ENCODE data around the gene GDF9.

DNA sequence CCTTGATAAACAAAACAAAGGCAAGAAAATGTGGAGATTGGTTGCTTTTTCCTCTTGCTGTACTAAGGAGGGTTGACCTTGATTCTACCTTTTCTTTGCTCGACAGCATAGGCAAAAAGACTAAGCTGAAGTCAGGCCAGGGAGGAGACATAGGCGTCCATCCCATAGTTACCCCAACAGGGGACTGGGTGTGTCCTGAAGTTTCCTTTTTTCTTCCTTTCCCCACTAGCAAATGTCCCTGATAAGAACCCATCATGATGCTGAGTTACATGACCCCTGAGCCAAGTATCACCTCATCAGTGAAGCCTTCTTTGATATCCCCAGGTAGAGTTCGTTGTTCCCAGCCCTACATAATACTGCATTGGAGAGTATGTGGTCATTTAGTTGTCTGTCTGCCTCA lies 26.0 kb downstream of the GDF9 start:
- TF ChIP-seq POLR2AphosphoS5 (IDR thresholded peaks at IDR 0.05; ENCODE audit: insufficient read depth, low read depth, low read length) = no peak
- TF ChIP-seq, protein P1, sequence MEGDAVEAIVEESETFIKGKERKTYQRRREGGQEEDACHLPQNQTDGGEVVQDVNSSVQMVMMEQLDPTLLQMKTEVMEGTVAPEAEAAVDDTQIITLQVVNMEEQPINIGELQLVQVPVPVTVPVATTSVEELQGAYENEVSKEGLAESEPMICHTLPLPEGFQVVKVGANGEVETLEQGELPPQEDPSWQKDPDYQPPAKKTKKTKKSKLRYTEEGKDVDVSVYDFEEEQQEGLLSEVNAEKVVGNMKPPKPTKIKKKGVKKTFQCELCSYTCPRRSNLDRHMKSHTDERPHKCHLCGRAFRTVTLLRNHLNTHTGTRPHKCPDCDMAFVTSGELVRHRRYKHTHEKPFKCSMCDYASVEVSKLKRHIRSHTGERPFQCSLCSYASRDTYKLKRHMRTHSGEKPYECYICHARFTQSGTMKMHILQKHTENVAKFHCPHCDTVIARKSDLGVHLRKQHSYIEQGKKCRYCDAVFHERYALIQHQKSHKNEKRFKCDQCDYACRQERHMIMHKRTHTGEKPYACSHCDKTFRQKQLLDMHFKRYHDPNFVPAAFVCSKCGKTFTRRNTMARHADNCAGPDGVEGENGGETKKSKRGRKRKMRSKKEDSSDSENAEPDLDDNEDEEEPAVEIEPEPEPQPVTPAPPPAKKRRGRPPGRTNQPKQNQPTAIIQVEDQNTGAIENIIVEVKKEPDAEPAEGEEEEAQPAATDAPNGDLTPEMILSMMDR (IDR thresholded peaks at IDR 0.05; ENCODE audit: extremely low read depth in 1 of 2, insufficient read depth in 1 of 2, low read depth in 1 of 2, low read length in 2 of 2) = no peak

Data from endothelial cell of umbilical vein (primary cell).